Effector CD4-positive, alpha-beta T cell (primary cell): ENCODE results near the gene PPP1R14B.

Experiments used
- DNase-seq: peaks from one replicate; pipeline ENCODE4 v3.0.0-alpha.2; 2020

The PPP1R14B gene

DNA sequence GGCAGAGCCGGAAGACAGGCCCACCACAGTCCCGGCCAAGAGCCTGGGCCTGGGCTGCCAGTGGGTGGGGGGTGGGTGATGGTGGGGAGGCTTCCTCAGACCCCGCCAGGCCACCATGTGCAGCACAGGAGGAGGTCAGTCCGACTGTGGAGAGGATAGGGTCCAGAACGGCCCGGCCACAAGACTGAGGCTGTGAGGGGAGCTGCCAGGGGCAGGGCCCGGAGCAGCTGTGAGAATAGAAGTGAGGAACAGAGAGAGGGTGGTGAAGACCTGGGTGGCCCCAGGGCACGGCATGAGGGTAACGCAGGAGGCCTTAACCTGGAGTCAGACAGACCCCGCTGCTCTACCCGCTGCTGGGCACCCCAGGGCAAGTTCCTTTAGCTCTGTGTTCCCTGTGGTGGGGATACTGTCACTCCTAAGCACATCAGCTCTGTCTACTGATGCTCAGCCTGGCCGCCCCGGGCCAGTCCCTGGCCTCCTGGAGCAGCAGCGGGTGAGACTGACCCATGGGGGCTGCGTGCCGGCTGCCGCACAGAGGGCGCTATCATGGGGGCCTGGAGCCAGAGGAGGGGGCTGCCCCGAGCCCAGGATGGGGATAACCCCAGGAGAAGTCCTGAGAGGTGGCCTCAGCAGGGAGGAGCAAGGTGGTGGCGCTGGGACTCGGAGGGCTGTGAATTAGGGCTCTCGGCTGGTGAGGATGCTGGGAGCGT, 38.5 kb downstream of the PPP1R14B start:
- no peak for DNase-seq

DNA sequence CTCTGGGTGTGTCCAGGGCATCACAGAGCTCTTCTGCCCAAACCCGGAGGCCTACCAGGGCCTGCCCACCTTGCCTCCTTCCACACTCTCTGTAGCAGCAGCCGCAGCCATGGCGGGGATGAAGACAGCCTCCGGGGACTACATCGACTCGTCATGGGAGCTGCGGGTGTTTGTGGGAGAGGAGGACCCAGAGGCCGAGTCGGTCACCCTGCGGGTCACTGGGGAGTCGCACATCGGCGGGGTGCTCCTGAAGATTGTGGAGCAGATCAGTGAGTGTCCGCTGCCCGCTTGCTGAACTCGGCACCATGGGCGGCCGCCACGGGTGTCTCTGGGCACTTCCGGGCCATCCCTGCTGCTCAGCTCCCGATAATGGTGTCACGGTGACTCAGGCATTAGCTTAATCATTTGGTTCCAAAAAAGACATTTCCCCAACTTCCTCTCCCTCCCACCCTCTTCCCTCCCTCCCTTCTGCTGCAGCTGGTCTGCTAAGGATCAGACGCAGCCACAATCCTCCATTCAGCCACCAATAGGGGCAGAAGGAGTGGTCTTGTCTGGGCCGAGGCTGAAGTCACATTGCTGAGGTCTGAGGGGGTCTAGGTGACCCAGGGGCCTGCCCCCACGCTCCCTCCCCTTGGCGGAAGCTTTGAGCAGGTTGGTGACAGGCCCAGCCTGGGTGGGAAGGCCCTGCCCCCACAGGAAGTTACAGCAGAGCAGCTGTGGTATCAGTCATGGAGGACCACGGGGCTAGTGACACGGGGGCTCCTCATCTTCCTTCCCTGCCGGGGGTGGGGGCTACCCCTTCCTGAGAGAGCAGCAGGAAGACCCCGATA, 39.3 kb downstream of the PPP1R14B start:
- DNase-seq = peak; percentile 64

DNA sequence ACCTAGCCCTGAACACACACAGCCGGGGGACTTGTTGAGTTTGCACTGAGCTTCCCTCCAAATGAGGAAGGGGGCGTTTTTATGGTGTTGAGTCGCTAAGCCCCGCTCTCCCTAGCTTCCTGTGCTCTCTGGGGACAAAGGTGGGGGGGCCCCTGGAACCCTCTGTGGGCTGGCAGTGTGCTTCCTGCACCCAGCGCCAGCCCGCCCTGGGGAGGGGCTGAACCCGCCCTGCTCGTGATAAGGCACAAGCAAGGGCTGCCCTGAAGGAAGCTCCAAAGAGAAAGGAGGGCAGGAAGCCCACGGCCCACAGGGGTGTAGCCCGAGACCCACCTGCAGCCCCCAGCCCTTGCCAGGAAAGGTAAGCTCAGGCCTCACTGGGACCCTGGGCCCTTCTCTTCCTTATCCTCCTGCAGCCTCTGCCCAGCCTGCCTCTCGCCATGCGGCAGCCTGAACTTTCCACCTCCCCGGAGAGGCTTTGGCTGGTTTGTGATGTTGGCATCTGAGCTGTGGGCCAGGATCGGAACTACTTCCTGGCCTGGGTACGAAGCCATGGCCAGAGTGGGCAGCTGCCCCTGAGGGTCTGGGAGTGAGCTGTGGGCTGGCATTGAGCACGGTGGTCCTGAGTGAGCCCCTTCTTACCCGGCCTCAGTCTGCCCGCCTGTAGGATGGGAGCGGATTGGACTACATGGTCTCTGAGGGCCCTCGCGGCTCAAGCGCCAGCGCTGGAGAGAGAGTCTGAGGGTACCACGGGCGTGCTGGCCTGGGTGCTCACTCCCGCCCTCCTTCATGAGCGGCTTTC, 40.1 kb downstream of the PPP1R14B start, which contains the start of gene FERMT3:
Gene FERMT3, plus strand, starts transcription at position 265 of the 799 bp plus-strand sequence. CDS start 644 bp downstream, outside the sequence.
- peak; percentile 53 for DNase-seq

DNA sequence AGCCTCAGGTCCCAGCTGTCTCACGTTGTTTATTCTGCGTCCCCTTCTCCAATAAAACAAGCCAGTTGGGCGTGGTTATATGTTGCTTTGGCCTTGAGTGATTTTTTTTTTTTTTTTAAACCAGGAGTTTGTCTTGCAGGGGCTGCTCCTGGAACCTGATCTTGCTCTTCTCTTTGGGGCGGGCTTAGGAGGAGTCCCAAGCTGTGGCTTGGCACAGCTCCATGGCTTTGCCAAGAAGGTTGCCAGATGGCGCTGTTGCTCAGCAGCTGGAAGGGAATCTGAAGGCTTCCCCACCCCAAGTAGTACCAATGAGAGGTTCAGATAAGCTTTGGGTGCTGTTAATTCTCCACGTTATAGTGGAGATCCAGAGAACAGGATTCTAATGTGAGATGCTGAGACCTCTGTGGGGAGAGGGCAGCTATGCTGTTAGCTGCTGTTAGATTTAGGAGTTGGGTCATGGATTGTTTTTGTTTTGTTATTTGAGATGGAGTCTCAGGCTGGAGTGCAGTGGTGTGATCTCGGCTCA, 42.2 kb downstream of the PPP1R14B start:
- peak; percentile 82 for DNase-seq

DNA sequence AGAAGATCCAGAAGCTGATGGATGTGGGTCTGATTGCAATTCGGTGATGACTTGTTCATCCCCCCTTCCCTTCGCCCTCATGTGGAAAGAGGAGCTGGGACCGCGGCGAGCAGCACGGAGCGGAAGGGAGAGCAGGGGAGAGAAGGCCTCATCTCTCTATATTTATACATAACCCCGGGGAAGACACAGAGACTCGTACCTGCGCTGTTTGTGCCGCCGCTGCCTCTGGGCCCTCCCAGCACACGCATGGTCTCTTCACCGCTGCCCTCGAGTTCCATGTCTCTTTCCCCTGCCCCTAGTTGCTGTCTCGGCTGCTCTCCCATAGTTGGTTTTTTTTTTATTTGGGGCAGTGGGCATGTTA, 42.7 kb downstream of the PPP1R14B start:
- DNase-seq = no peak

DNA sequence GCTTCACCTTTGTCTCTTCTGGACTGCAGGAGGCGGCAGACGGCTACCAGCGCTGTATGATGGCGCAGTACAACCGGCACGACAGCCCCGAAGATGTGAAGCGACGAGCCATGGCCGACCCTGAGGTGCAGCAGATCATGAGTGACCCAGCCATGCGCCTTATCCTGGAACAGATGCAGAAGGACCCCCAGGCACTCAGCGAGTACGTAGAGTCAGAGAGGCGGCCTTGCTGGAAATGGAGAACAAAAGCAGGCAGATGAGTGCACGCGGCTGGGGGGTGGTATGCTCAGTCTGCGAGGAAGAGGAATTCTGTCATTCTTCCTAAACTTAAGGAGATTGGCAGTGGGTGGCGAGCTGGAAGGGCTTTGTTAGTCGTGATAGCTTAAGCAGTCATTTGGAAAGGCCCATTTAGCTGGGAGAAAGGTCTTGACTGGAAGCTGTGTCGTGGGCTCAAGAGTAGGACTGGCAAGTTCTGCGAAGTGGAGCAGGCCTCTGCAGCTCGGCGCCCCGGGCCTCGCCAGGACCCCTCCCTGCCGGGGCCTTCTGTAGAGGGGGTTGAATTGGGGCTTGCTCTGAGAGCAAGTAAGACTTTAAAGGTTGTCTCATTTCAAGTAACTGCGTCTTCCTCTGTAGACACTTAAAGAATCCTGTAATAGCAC, 43.2 kb downstream of the PPP1R14B start:
- DNase-seq = no peak

DNA sequence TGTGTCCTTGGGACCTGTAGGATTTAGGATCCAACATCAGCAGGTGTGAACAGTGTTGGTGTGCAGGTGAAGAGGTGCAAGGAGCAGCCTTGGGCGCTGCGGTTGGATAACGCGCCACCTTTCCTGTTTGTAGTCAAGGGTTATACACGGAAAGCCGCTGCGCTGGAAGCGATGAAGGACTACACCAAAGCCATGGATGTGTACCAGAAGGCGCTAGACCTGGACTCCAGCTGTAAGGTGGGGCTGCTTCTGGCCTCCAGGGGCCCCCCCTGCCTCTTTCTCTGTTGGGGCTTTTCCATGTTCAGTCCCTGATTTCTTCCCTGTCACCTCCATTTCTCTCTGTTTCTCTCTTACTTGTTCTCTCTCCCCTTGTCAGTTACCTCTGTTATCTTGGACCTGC, 43.8 kb downstream of the PPP1R14B start:
- DNase-seq = no peak

DNA sequence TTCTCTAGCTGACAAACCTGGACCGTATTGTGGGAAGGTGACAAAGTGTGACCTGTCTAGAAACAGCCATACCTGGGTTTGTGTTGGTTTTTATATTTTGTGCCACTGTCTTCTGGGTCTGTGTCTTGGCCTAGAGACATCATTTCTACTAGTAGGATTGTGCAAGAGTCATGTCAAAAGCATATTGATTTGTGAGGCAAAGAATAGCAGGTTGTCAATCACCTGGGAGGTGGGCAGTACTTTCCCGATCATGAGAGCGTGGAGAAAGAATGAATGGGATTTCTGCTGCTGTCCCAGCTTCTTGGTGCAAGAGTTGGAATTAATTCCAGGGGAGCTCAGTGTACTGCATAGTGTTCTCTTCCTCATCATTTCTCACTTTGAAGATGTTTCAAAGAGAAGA, 45.2 kb downstream of the PPP1R14B start:
- no peak for DNase-seq

DNA sequence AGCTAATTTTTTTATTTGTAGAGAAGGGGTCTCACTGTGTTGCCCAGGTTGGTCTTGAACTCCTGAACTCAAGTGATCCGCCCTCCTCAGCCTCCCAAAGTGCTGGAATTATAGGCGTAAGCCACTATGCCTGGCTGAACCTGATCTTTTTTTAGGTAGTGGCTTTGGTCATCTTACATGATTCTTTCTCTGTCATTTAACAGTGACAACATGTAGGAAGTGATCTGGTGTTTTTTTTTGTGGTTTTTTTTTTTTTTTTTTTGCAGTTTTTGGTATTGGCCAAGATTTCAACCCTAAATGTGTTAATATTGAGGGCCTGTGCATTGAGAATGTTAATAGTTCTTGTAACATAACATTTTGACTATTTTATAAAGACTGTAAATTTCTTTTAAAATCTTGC, 48.2 kb downstream of the PPP1R14B start:
- no peak for DNase-seq

DNA sequence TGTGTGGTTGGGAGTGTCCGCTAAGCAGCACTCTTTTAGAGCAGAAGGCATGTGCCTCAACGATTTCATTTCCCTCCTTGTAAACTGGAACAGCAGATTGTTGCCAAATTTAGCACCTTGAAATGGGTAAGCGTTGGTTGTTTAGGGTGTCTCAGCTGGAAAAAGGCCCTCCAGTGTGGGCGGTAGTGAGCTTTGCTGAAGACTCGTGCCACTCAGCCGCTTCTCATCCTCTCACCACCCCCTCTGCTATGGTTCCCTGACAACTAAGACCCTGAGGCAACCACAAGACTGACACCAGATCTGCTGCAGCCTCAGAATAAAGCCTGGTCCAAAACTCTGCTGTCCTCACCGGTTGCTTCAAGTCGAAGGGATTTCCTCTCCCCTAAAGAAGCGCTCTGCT, 50.1 kb downstream of the PPP1R14B start:
- no peak for DNase-seq
